ENCODE results near the gene TAF7L. TPM values are rescaled to one million over a fixed set of nuclear protein-coding genes. Genes with fewer than 3 reads are reported as not detected.

The TAF7L gene
- total RNA-seq, 1 donor from 2014 or later, result not detected

- Mint-ChIP-seq H3K27ac (no peak overlapping the region), H3K27me3 (no peaks in the 10 kb centered on the region), H3K4me3 (no peak overlapping the region), H3K4me1 (ENCODE audit: unreplicated experiment) (no peaks in the 10 kb centered on the region), H3K9me3 (no peaks in the 10 kb centered on the region), H3K36me3 (no peaks in the 10 kb centered on the region)
- TF ChIP-seq CTCF (conservative IDR thresholded peaks at IDR 0.05), result no peak
- no peak for DNase-seq (ENCODE audit: extremely low spot score, unreplicated experiment)
These were observed 54.1 kb downstream of the TAF7L start for GRCh38 chrX:101237041-101237440.

- no peaks in the 10 kb centered on the region for H3K27me3 Mint-ChIP-seq
- TF ChIP-seq CTCF (conservative IDR thresholded peaks at IDR 0.05), result no peak
- H3K36me3 Mint-ChIP-seq, result no peaks in the 10 kb centered on the region
- H3K4me1 Mint-ChIP-seq (ENCODE audit: unreplicated experiment), result no peaks in the 10 kb centered on the region
- no peak for DNase-seq (ENCODE audit: extremely low spot score, unreplicated experiment)
- H3K4me3 Mint-ChIP-seq, result no peak overlapping the region
- no peak overlapping the region for H3K27ac Mint-ChIP-seq
- no peaks in the 10 kb centered on the region for H3K9me3 Mint-ChIP-seq
These were observed 58.8 kb downstream of the TAF7L start for GRCh38 chrX:101232316-101232715.

GRCh38 chrX:101231080-101231479 lies 60.1 kb downstream of the TAF7L start:
- no peak for TF ChIP-seq CTCF (conservative IDR thresholded peaks at IDR 0.05)

GRCh38 chrX:101230636-101231035 lies 60.5 kb downstream of the TAF7L start:
- no peak for DNase-seq (ENCODE audit: extremely low spot score, unreplicated experiment)
- Mint-ChIP-seq H3K36me3 (no peaks in the 10 kb centered on the region), H3K4me3 (no peak overlapping the region), H3K27me3 (no peaks in the 10 kb centered on the region), H3K9me3 (no peaks in the 10 kb centered on the region), H3K4me1 (ENCODE audit: unreplicated experiment) (no peaks in the 10 kb centered on the region), H3K27ac (no peak overlapping the region)
- TF ChIP-seq CTCF (conservative IDR thresholded peaks at IDR 0.05), result no peak

More at GRCh38 chrX:101231080-101231479, 60.1 kb downstream of the TAF7L start:
- no peak for DNase-seq (ENCODE audit: extremely low spot score, unreplicated experiment)
- H3K4me1 Mint-ChIP-seq (ENCODE audit: unreplicated experiment), result no peaks in the 10 kb centered on the region
- no peak overlapping the region for H3K27ac Mint-ChIP-seq
- no peaks in the 10 kb centered on the region for H3K9me3 Mint-ChIP-seq
- no peak overlapping the region for H3K4me3 Mint-ChIP-seq
- H3K27me3 Mint-ChIP-seq, result no peaks in the 10 kb centered on the region
- no peaks in the 10 kb centered on the region for H3K36me3 Mint-ChIP-seq

- Mint-ChIP-seq H3K27me3 (no peaks in the 10 kb centered on the region), H3K4me1 (ENCODE audit: unreplicated experiment) (no peaks in the 10 kb centered on the region), H3K27ac (no peak overlapping the region)
These were observed 62.0 kb downstream of the TAF7L start for GRCh38 chrX:101229170-101229569.

More at GRCh38 chrX:101229170-101229569, 62.0 kb downstream of the TAF7L start:
- H3K9me3 Mint-ChIP-seq, result no peaks in the 10 kb centered on the region
- no peak overlapping the region for H3K4me3 Mint-ChIP-seq
- H3K36me3 Mint-ChIP-seq, result no peaks in the 10 kb centered on the region
- no peak for TF ChIP-seq CTCF (conservative IDR thresholded peaks at IDR 0.05)
- DNase-seq (ENCODE audit: extremely low spot score, unreplicated experiment), result no peak

Data from type B pancreatic cell (in vitro differentiated cells).